GM18867 (cell line): ENCODE results near the gene GEN1.
"Not testable (repeated sequence)": the region's sequence is repeated elsewhere in the genome, so short reads cannot be mapped to it uniquely, and the experiment has no call there.

Source experiments
- ATAC-seq: cut with Tn5 transposase; IDR thresholded peaks from one replicate; pipeline ENCODE4 v1.9.1; 2021; ENCODE audit warnings: mild to moderate bottlenecking, moderate library complexity; ENCODE audit not compliant: unreplicated experiment

Gene GEN1

GRCh38 chr2:17821535-17822444 lies 67.9 kb downstream of the GEN1 start:
- peak; percentile 57 for ATAC-seq

GRCh38 chr2:17822445-17823117 lies 68.6 kb downstream of the GEN1 start:
- peak; percentile 71 for ATAC-seq

- not testable (repeated sequence) for ATAC-seq
Observed at GRCh38 chr2:17823646-17824045, 69.7 kb downstream of the GEN1 start.

- no peak for ATAC-seq
Observed at GRCh38 chr2:17827316-17827715, 73.4 kb downstream of the GEN1 start.

GRCh38 chr2:17827785-17828184 lies 73.8 kb downstream of the GEN1 start:
- ATAC-seq, result no peak

GRCh38 chr2:17830053-17831034 lies 76.4 kb downstream of the GEN1 start:
- ATAC-seq, result peak; percentile 72

- ATAC-seq, result no peak
Observed at GRCh38 chr2:17835516-17835915, 81.6 kb downstream of the GEN1 start.
